Progenitor cell of endocrine pancreas (in vitro differentiated cells): ENCODE results near the gene SERPINE3. TPM values are rescaled to one million over a fixed set of nuclear protein-coding genes. Genes with fewer than 3 reads are reported as not detected.

Experiments
- DNase-seq: peaks from one replicate; pipeline ENCODE4 v3.0.0; 2021; ENCODE audit warnings: low spot score; ENCODE audit not compliant: unreplicated experiment
- H3K27ac Mint-ChIP-seq: 2 replicates; pipeline ENCODE4 v1.8.0; 2021; ENCODE audit warnings: mild to moderate bottlenecking, moderate library complexity, mixed read lengths
- H3K27me3 Mint-ChIP-seq: 2 replicates; pipeline ENCODE4 v1.8.0; 2021; ENCODE audit warnings: mixed read lengths
- H3K36me3 Mint-ChIP-seq: 2 replicates; pipeline ENCODE4 v1.8.0; 2022; ENCODE audit warnings: mixed read lengths; ENCODE audit not compliant: insufficient read depth
- H3K4me1 Mint-ChIP-seq: 2 replicates; pipeline ENCODE4 v1.8.0; 2021; ENCODE audit warnings: low read depth, mixed read lengths
- H3K4me3 Mint-ChIP-seq: 2 replicates; pipeline ENCODE4 v1.8.0; 2021; ENCODE audit warnings: low read depth, mild to moderate bottlenecking, moderate library complexity, mixed read lengths
- H3K9me3 Mint-ChIP-seq: 2 replicates; pipeline ENCODE4 v1.8.0; 2021; ENCODE audit warnings: low read depth, mixed read lengths
- total RNA-seq: library from RNA; stranded (reverse); gene quantifications from 2 replicates; pipeline ENCODE4 v1.2.1, GENCODE V29; 2021
- TF ChIP-seq, protein P1 (sequence below): fragments of 200-600 bp; sonication (generic); IDR thresholded peaks from one replicate; pipeline ENCODE4 v1.5.0; 2021; ENCODE audit warnings: antibody characterized with exemption, mild to moderate bottlenecking; ENCODE audit not compliant: unreplicated experiment

Gene SERPINE3
- total RNA-seq, 1 donor from 2014 or later = not detected

- Mint-ChIP-seq H3K27ac (no peak overlapping the region), H3K36me3 (no peaks in the 10 kb centered on the region), H3K4me1 (no peaks in the 10 kb centered on the region), H3K27me3 (peaks cover 11% of the 10 kb centered on the region), H3K4me3 (no peak overlapping the region), H3K9me3 (no peaks in the 10 kb centered on the region)
- TF ChIP-seq, protein P1, sequence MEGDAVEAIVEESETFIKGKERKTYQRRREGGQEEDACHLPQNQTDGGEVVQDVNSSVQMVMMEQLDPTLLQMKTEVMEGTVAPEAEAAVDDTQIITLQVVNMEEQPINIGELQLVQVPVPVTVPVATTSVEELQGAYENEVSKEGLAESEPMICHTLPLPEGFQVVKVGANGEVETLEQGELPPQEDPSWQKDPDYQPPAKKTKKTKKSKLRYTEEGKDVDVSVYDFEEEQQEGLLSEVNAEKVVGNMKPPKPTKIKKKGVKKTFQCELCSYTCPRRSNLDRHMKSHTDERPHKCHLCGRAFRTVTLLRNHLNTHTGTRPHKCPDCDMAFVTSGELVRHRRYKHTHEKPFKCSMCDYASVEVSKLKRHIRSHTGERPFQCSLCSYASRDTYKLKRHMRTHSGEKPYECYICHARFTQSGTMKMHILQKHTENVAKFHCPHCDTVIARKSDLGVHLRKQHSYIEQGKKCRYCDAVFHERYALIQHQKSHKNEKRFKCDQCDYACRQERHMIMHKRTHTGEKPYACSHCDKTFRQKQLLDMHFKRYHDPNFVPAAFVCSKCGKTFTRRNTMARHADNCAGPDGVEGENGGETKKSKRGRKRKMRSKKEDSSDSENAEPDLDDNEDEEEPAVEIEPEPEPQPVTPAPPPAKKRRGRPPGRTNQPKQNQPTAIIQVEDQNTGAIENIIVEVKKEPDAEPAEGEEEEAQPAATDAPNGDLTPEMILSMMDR = no peak
- DNase-seq = no peak
These were observed 27.5 kb upstream of the SERPINE3 start for GRCh38 chr13:51311957-51312520.

DNA sequence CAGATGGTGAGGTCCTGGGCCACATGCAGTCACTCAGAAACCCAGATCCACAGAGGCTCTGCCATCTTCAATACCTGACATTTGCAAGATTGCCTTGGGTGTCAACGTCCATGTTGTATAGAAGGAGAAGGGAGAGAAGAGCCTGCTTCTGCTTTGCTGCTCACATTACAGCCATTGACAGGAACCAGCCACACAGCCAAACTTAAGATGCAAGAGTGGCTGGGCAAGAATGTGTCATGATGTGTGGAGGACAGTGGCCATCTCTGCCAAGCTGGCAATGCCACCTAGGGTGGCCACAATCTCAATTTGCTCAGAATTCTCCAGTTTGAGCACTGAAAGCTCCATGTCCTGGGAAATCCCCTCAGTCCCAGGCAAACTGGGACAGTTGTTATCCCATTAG is 25.9 kb upstream of the SERPINE3 start:
- Mint-ChIP-seq H3K27ac (no peak overlapping the region), H3K4me3 (no peak overlapping the region), H3K9me3 (no peaks in the 10 kb centered on the region), H3K4me1 (no peaks in the 10 kb centered on the region), H3K36me3 (no peaks in the 10 kb centered on the region), H3K27me3 (peaks cover 9% of the 10 kb centered on the region)
- TF ChIP-seq, protein P1 = no peak
- no peak for DNase-seq

DNA sequence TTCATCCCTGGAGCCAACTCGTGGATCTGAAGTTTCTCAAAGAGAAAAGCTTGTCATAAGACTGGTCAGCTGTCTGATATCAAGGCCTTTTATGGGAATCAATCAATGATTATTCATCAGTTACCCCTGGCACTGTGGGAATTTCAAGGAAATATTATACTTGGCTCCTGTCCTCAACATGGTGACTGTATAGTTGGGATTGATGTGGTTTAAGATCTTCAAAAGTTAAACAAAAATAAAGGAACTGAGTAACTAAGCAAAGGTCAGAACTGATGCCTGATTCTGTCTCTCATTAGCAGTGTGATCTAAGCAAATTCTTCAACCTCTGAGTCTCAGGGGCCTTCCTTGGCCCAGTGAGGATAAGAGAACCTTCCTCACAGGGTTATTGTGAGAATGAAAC is 22.2 kb upstream of the SERPINE3 start:
- DNase-seq = no peak
- H3K27me3 Mint-ChIP-seq = peaks cover 4% of the 10 kb centered on the region
- H3K4me3 Mint-ChIP-seq = no peak overlapping the region
- H3K4me1 Mint-ChIP-seq = no peaks in the 10 kb centered on the region
- no peaks in the 10 kb centered on the region for H3K9me3 Mint-ChIP-seq
- no peak overlapping the region for H3K27ac Mint-ChIP-seq
- TF ChIP-seq, protein P1 = no peak
- no peaks in the 10 kb centered on the region for H3K36me3 Mint-ChIP-seq

- TF ChIP-seq, protein P1 = no peak
- peaks cover 3% of the 10 kb centered on the region for H3K27me3 Mint-ChIP-seq
- H3K4me3 Mint-ChIP-seq = no peak overlapping the region
- no peak for DNase-seq
- no peaks in the 10 kb centered on the region for H3K9me3 Mint-ChIP-seq
- H3K4me1 Mint-ChIP-seq = no peaks in the 10 kb centered on the region
- no peak overlapping the region for H3K27ac Mint-ChIP-seq
- no peaks in the 10 kb centered on the region for H3K36me3 Mint-ChIP-seq
These were observed 21.5 kb upstream of the SERPINE3 start for GRCh38 chr13:51318015-51318414.

- no peak overlapping the region for H3K4me3 Mint-ChIP-seq
- H3K27ac Mint-ChIP-seq = no peak overlapping the region
- peaks cover 7% of the 10 kb centered on the region for H3K27me3 Mint-ChIP-seq
- H3K9me3 Mint-ChIP-seq = no peaks in the 10 kb centered on the region
- H3K4me1 Mint-ChIP-seq = no peaks in the 10 kb centered on the region
- no peaks in the 10 kb centered on the region for H3K36me3 Mint-ChIP-seq
- TF ChIP-seq, protein P1 = no peak
- no peak for DNase-seq
These were observed 20.6 kb upstream of the SERPINE3 start for GRCh38 chr13:51318876-51319275.
